ENCODE measurements around the gene APOE.
"Not testable (repeated sequence)": the region's sequence is repeated elsewhere in the genome, so short reads cannot be mapped to it uniquely, and the experiment has no call there.

Gene APOE

GRCh38 chr19:44905437-44906160 lies at the start of gene APOE:
Gene APOE (plus strand): TSS chr19:44905796. CDS start chr19:44906625, 829 bp downstream.
- Histone ChIP-seq H3K4me3 (ENCODE audit: low read length) (peak within 1 kb of the TSS; percentile 90), H3K27ac (ENCODE audit: low read length) (peak within 1 kb of the TSS; percentile 56), H3K9me3 (ENCODE audit: control insufficient read depth, low read depth, low read length) (no peaks in the 10 kb centered on the region), H3K4me1 (ENCODE audit: control insufficient read depth, low read depth, low read length) (peaks cover 4% of the 10 kb centered on the region), H3K27me3 (ENCODE audit: control insufficient read depth, insufficient read depth, low read length) (no peaks in the 10 kb centered on the region), H3K9ac (ENCODE audit: low read length) (peak within 1 kb of the TSS; percentile 88), H3K36me3 (ENCODE audit: control insufficient read depth, low read depth, low read length) (peaks cover 26% of the 10 kb centered on the region)

- H3K4me1 ChIP-seq (ENCODE audit: control insufficient read depth, low read depth, low read length) = no peaks in the 10 kb centered on the region
- no peak overlapping the region for H3K4me3 ChIP-seq (ENCODE audit: low read length)
- H3K27ac ChIP-seq (ENCODE audit: low read length) = no peak overlapping the region
- H3K9ac ChIP-seq (ENCODE audit: low read length) = no peak overlapping the region
- no peaks in the 10 kb centered on the region for H3K27me3 ChIP-seq (ENCODE audit: control insufficient read depth, insufficient read depth, low read length)
- peaks cover 6% of the 10 kb centered on the region for H3K36me3 ChIP-seq (ENCODE audit: control insufficient read depth, low read depth, low read length)
- H3K9me3 ChIP-seq (ENCODE audit: control insufficient read depth, low read depth, low read length) = no peaks in the 10 kb centered on the region
Observed at GRCh38 chr19:44856421-44857083, 49.0 kb upstream of the APOE start.

- H3K4me1 ChIP-seq (ENCODE audit: control insufficient read depth, low read depth, low read length) = no peaks in the 10 kb centered on the region
- H3K27ac ChIP-seq (ENCODE audit: low read length) = no peak overlapping the region
- H3K36me3 ChIP-seq (ENCODE audit: control insufficient read depth, low read depth, low read length) = peaks cover 6% of the 10 kb centered on the region
- H3K4me3 ChIP-seq (ENCODE audit: low read length) = no peak overlapping the region
- H3K9me3 ChIP-seq (ENCODE audit: control insufficient read depth, low read depth, low read length) = no peaks in the 10 kb centered on the region
- H3K9ac ChIP-seq (ENCODE audit: low read length) = no peak overlapping the region
- no peaks in the 10 kb centered on the region for H3K27me3 ChIP-seq (ENCODE audit: control insufficient read depth, insufficient read depth, low read length)
Observed at GRCh38 chr19:44857837-44858236, 47.8 kb upstream of the APOE start.

GRCh38 chr19:44861576-44861975 lies 44.0 kb upstream of the APOE start:
- H3K27ac ChIP-seq (ENCODE audit: low read length); H3K9ac ChIP-seq (ENCODE audit: low read length); H3K4me3 ChIP-seq (ENCODE audit: low read length); H3K9me3 ChIP-seq (ENCODE audit: control insufficient read depth, low read depth, low read length); H3K4me1 ChIP-seq (ENCODE audit: control insufficient read depth, low read depth, low read length); H3K27me3 ChIP-seq (ENCODE audit: control insufficient read depth, insufficient read depth, low read length): not testable (repeated sequence)
- peaks cover 23% of the 10 kb centered on the region for H3K36me3 ChIP-seq (ENCODE audit: control insufficient read depth, low read depth, low read length)

GRCh38 chr19:44863990-44864389 lies 41.6 kb upstream of the APOE start:
- no peak overlapping the region for H3K27ac ChIP-seq (ENCODE audit: low read length)
- no peaks in the 10 kb centered on the region for H3K27me3 ChIP-seq (ENCODE audit: control insufficient read depth, insufficient read depth, low read length)
- no peaks in the 10 kb centered on the region for H3K4me1 ChIP-seq (ENCODE audit: control insufficient read depth, low read depth, low read length)
- H3K9ac ChIP-seq (ENCODE audit: low read length) = no peak overlapping the region
- H3K9me3 ChIP-seq (ENCODE audit: control insufficient read depth, low read depth, low read length) = no peaks in the 10 kb centered on the region
- no peak overlapping the region for H3K4me3 ChIP-seq (ENCODE audit: low read length)
- peaks cover 33% of the 10 kb centered on the region for H3K36me3 ChIP-seq (ENCODE audit: control insufficient read depth, low read depth, low read length)

- no peaks in the 10 kb centered on the region for H3K27me3 ChIP-seq (ENCODE audit: control insufficient read depth, insufficient read depth, low read length)
- no peak overlapping the region for H3K27ac ChIP-seq (ENCODE audit: low read length)
- H3K36me3 ChIP-seq (ENCODE audit: control insufficient read depth, low read depth, low read length) = peaks cover 30% of the 10 kb centered on the region
- H3K4me3 ChIP-seq (ENCODE audit: low read length) = no peak overlapping the region
- H3K9ac ChIP-seq (ENCODE audit: low read length) = no peak overlapping the region
- no peaks in the 10 kb centered on the region for H3K9me3 ChIP-seq (ENCODE audit: control insufficient read depth, low read depth, low read length)
- no peaks in the 10 kb centered on the region for H3K4me1 ChIP-seq (ENCODE audit: control insufficient read depth, low read depth, low read length)
Observed at GRCh38 chr19:44865196-44865767, 40.3 kb upstream of the APOE start.

GRCh38 chr19:44866664-44867063 lies 38.9 kb upstream of the APOE start:
- Histone ChIP-seq H3K27ac (ENCODE audit: low read length) (no peak overlapping the region), H3K4me3 (ENCODE audit: low read length) (no peak overlapping the region), H3K4me1 (ENCODE audit: control insufficient read depth, low read depth, low read length) (no peaks in the 10 kb centered on the region), H3K9ac (ENCODE audit: low read length) (no peak overlapping the region), H3K9me3 (ENCODE audit: control insufficient read depth, low read depth, low read length) (no peaks in the 10 kb centered on the region), H3K27me3 (ENCODE audit: control insufficient read depth, insufficient read depth, low read length) (no peaks in the 10 kb centered on the region), H3K36me3 (ENCODE audit: control insufficient read depth, low read depth, low read length) (peaks cover 29% of the 10 kb centered on the region)

GRCh38 chr19:44867578-44867977 lies 38.0 kb upstream of the APOE start:
- Histone ChIP-seq H3K27me3 (ENCODE audit: control insufficient read depth, insufficient read depth, low read length) (no peaks in the 10 kb centered on the region), H3K9me3 (ENCODE audit: control insufficient read depth, low read depth, low read length) (no peaks in the 10 kb centered on the region), H3K4me1 (ENCODE audit: control insufficient read depth, low read depth, low read length) (no peaks in the 10 kb centered on the region), H3K27ac (ENCODE audit: low read length) (no peak overlapping the region), H3K4me3 (ENCODE audit: low read length) (no peak overlapping the region), H3K9ac (ENCODE audit: low read length) (no peak overlapping the region), H3K36me3 (ENCODE audit: control insufficient read depth, low read depth, low read length) (peaks cover 39% of the 10 kb centered on the region)

GRCh38 chr19:44869733-44870470 lies 35.7 kb upstream of the APOE start:
- Histone ChIP-seq H3K36me3 (ENCODE audit: control insufficient read depth, low read depth, low read length) (peaks cover 57% of the 10 kb centered on the region), H3K9me3 (ENCODE audit: control insufficient read depth, low read depth, low read length) (no peaks in the 10 kb centered on the region), H3K27me3 (ENCODE audit: control insufficient read depth, insufficient read depth, low read length) (no peaks in the 10 kb centered on the region), H3K9ac (ENCODE audit: low read length) (no peak overlapping the region), H3K4me1 (ENCODE audit: control insufficient read depth, low read depth, low read length) (no peaks in the 10 kb centered on the region), H3K27ac (ENCODE audit: low read length) (no peak overlapping the region), H3K4me3 (ENCODE audit: low read length) (no peak overlapping the region)

- H3K4me3 ChIP-seq (ENCODE audit: low read length) = no peak overlapping the region
- peaks cover 60% of the 10 kb centered on the region for H3K36me3 ChIP-seq (ENCODE audit: control insufficient read depth, low read depth, low read length)
- H3K27me3 ChIP-seq (ENCODE audit: control insufficient read depth, insufficient read depth, low read length) = no peaks in the 10 kb centered on the region
- no peak overlapping the region for H3K9ac ChIP-seq (ENCODE audit: low read length)
- no peaks in the 10 kb centered on the region for H3K9me3 ChIP-seq (ENCODE audit: control insufficient read depth, low read depth, low read length)
- no peaks in the 10 kb centered on the region for H3K4me1 ChIP-seq (ENCODE audit: control insufficient read depth, low read depth, low read length)
- no peak overlapping the region for H3K27ac ChIP-seq (ENCODE audit: low read length)
Observed at GRCh38 chr19:44871809-44872208, 33.8 kb upstream of the APOE start.

GRCh38 chr19:44872661-44873060 lies 32.9 kb upstream of the APOE start:
- Histone ChIP-seq H3K36me3 (ENCODE audit: control insufficient read depth, low read depth, low read length) (peaks cover 61% of the 10 kb centered on the region), H3K9ac (ENCODE audit: low read length) (no peak overlapping the region), H3K4me1 (ENCODE audit: control insufficient read depth, low read depth, low read length) (no peaks in the 10 kb centered on the region)

More at GRCh38 chr19:44872661-44873060, 32.9 kb upstream of the APOE start:
- Histone ChIP-seq H3K27me3 (ENCODE audit: control insufficient read depth, insufficient read depth, low read length) (no peaks in the 10 kb centered on the region), H3K9me3 (ENCODE audit: control insufficient read depth, low read depth, low read length) (no peaks in the 10 kb centered on the region), H3K4me3 (ENCODE audit: low read length) (no peak overlapping the region), H3K27ac (ENCODE audit: low read length) (no peak overlapping the region)
